ENCODE measurements around the gene ATRNL1.

The ATRNL1 gene

GRCh38 chr10:115384665-115385064 is 291.5 kb downstream of the ATRNL1 start:
- H3K18ac ChIP-seq (ENCODE audit: low read length) = no peak overlapping the region
- WGBS, 2 donors (ENCODE audit: extremely low coverage in 2 of 2, insufficient read length in 2 of 2, insufficient replicate concordance in 1 of 2) = no CpG with 5 or more reads among the region's 1 CpG
- no peak overlapping the region for H3K4me2 ChIP-seq (ENCODE audit: insufficient read depth, low read length, poor library complexity, severe bottlenecking)

GRCh38 chr10:115390607-115391006 is 297.4 kb downstream of the ATRNL1 start:
- no CpG with 5 or more reads among the region's 1 CpG for whole genome bisulfite sequencing, 2 donors (ENCODE audit: extremely low coverage in 2 of 2, insufficient read length in 2 of 2, insufficient replicate concordance in 1 of 2)
- Histone ChIP-seq H3K27ac (replicated peaks; ENCODE audit: low read length) (no peak overlapping the region), H3K4me3 (ENCODE audit: low read length in 2 of 2) (no peak overlapping the region), H3K36me3 (replicated peaks in 1 of 2; ENCODE audit: control insufficient read depth in 2 of 2, insufficient read depth in 2 of 2, low read length in 2 of 2) (no peaks in the 10 kb centered on the region), H3K4ac (ENCODE audit: low read length) (no peak overlapping the region), H4K91ac (ENCODE audit: low read depth, low read length, poor library complexity) (no peak overlapping the region), H3K27me3 (ENCODE audit: control insufficient read depth in 3 of 3, insufficient read depth in 3 of 3, low read depth in 1 of 3, low read length in 3 of 3) (no peaks in the 10 kb centered on the region), H2AFZ (ENCODE audit: low read length) (no peak overlapping the region), H3K9me3 (replicated peaks in 1 of 2; ENCODE audit: control insufficient read depth in 2 of 2, insufficient read depth in 1 of 2, low read depth in 1 of 2, low read length in 2 of 2) (peaks cover 0 to 2% of the 10 kb centered on the region in 2 donors), H3K4me1 (ENCODE audit: control insufficient read depth in 2 of 2, insufficient read depth in 1 of 2, low read depth in 1 of 2, low read length in 2 of 2) (no peaks in the 10 kb centered on the region), H2BK5ac (ENCODE audit: low read length) (no peak overlapping the region), H2BK15ac (ENCODE audit: low read length) (no peak overlapping the region), H3K4me2 (ENCODE audit: insufficient read depth, low read length, poor library complexity, severe bottlenecking) (no peak overlapping the region), H3K18ac (ENCODE audit: low read length) (no peak overlapping the region), H2BK120ac (ENCODE audit: low read depth, low read length) (no peak overlapping the region), H3K9ac (ENCODE audit: low read depth, low read length, poor library complexity) (no peak overlapping the region), H4K8ac (ENCODE audit: low read depth, low read length) (no peak overlapping the region), H3K79me1 (ENCODE audit: low read depth, low read length) (no peaks in the 10 kb centered on the region), H3K14ac (ENCODE audit: low read length) (no peak overlapping the region), H3K23ac (ENCODE audit: low read depth, low read length, poor library complexity) (no peak overlapping the region), H2BK12ac (ENCODE audit: low read length) (no peak overlapping the region), H2AK5ac (ENCODE audit: low read depth, low read length) (no peak overlapping the region)
- DNase-seq (ENCODE audit: low spot score) = no peak

More at GRCh38 chr10:115384665-115385064, 291.5 kb downstream of the ATRNL1 start:
- H3K14ac ChIP-seq (ENCODE audit: low read length) = no peak overlapping the region
- H3K4me1 ChIP-seq (ENCODE audit: control insufficient read depth in 2 of 2, insufficient read depth in 1 of 2, low read depth in 1 of 2, low read length in 2 of 2) = no peaks in the 10 kb centered on the region
- H3K36me3 ChIP-seq (replicated peaks in 1 of 2; ENCODE audit: control insufficient read depth in 2 of 2, insufficient read depth in 2 of 2, low read length in 2 of 2) = no peaks in the 10 kb centered on the region
- H2AK5ac ChIP-seq (ENCODE audit: low read depth, low read length) = no peak overlapping the region
- no peak overlapping the region for H4K91ac ChIP-seq (ENCODE audit: low read depth, low read length, poor library complexity)
- no peak overlapping the region for H2BK120ac ChIP-seq (ENCODE audit: low read depth, low read length)
- H4K8ac ChIP-seq (ENCODE audit: low read depth, low read length) = no peak overlapping the region
- H3K9me3 ChIP-seq (replicated peaks in 1 of 2; ENCODE audit: control insufficient read depth in 2 of 2, insufficient read depth in 1 of 2, low read depth in 1 of 2, low read length in 2 of 2) = no peaks in the 10 kb centered on the region
- H3K4me3 ChIP-seq (ENCODE audit: low read length in 2 of 2) = no peak overlapping the region
- H3K27ac ChIP-seq (replicated peaks; ENCODE audit: low read length) = no peak overlapping the region
- H2AFZ ChIP-seq (ENCODE audit: low read length) = no peak overlapping the region
- H3K4ac ChIP-seq (ENCODE audit: low read length) = no peak overlapping the region
- H3K27me3 ChIP-seq (ENCODE audit: control insufficient read depth in 3 of 3, insufficient read depth in 3 of 3, low read depth in 1 of 3, low read length in 3 of 3) = no peaks in the 10 kb centered on the region
- no peak overlapping the region for H3K9ac ChIP-seq (ENCODE audit: low read depth, low read length, poor library complexity)
- H2BK15ac ChIP-seq (ENCODE audit: low read length) = no peak overlapping the region
- no peak overlapping the region for H2BK12ac ChIP-seq (ENCODE audit: low read length)
- no peak overlapping the region for H3K23ac ChIP-seq (ENCODE audit: low read depth, low read length, poor library complexity)
- H2BK5ac ChIP-seq (ENCODE audit: low read length) = no peak overlapping the region
- no peaks in the 10 kb centered on the region for H3K79me1 ChIP-seq (ENCODE audit: low read depth, low read length)
- DNase-seq (ENCODE audit: low spot score) = no peak

GRCh38 chr10:115398026-115398425 is 304.9 kb downstream of the ATRNL1 start:
- Histone ChIP-seq H3K4me1 (ENCODE audit: control insufficient read depth in 2 of 2, insufficient read depth in 1 of 2, low read depth in 1 of 2, low read length in 2 of 2) (no peaks in the 10 kb centered on the region), H3K9me3 (replicated peaks in 1 of 2; ENCODE audit: control insufficient read depth in 2 of 2, insufficient read depth in 1 of 2, low read depth in 1 of 2, low read length in 2 of 2) (no peaks in the 10 kb centered on the region), H3K9ac (ENCODE audit: low read depth, low read length, poor library complexity) (no peak overlapping the region), H4K91ac (ENCODE audit: low read depth, low read length, poor library complexity) (no peak overlapping the region), H3K79me1 (ENCODE audit: low read depth, low read length) (no peaks in the 10 kb centered on the region), H4K8ac (ENCODE audit: low read depth, low read length) (no peak overlapping the region), H2AFZ (ENCODE audit: low read length) (no peak overlapping the region), H2AK5ac (ENCODE audit: low read depth, low read length) (no peak overlapping the region), H2BK12ac (ENCODE audit: low read length) (no peak overlapping the region), H3K23ac (ENCODE audit: low read depth, low read length, poor library complexity) (no peak overlapping the region), H3K4me2 (ENCODE audit: insufficient read depth, low read length, poor library complexity, severe bottlenecking) (no peak overlapping the region), H3K27ac (replicated peaks; ENCODE audit: low read length) (no peak overlapping the region), H3K36me3 (replicated peaks in 1 of 2; ENCODE audit: control insufficient read depth in 2 of 2, insufficient read depth in 2 of 2, low read length in 2 of 2) (no peaks in the 10 kb centered on the region), H3K14ac (ENCODE audit: low read length) (no peak overlapping the region), H2BK5ac (ENCODE audit: low read length) (no peak overlapping the region), H3K27me3 (ENCODE audit: control insufficient read depth in 3 of 3, insufficient read depth in 3 of 3, low read depth in 1 of 3, low read length in 3 of 3) (no peaks in the 10 kb centered on the region), H3K4me3 (ENCODE audit: low read length in 2 of 2) (no peak overlapping the region), H2BK15ac (ENCODE audit: low read length) (no peak overlapping the region), H3K4ac (ENCODE audit: low read length) (no peak overlapping the region), H3K18ac (ENCODE audit: low read length) (no peak overlapping the region), H2BK120ac (ENCODE audit: low read depth, low read length) (no peak overlapping the region)
- no CpG with 5 or more reads among the region's 2 CpGs for WGBS, 2 donors (ENCODE audit: extremely low coverage in 2 of 2, insufficient read length in 2 of 2, insufficient replicate concordance in 1 of 2)
- DNase-seq (ENCODE audit: low spot score) = no peak

GRCh38 chr10:115402699-115403098 is 309.5 kb downstream of the ATRNL1 start:
- no peaks in the 10 kb centered on the region for H3K79me1 ChIP-seq (ENCODE audit: low read depth, low read length)
- H2AFZ ChIP-seq (ENCODE audit: low read length) = no peak overlapping the region
- no peak overlapping the region for H2AK5ac ChIP-seq (ENCODE audit: low read depth, low read length)
- no peak overlapping the region for H3K18ac ChIP-seq (ENCODE audit: low read length)
- H4K91ac ChIP-seq (ENCODE audit: low read depth, low read length, poor library complexity) = no peak overlapping the region
- no peak overlapping the region for H4K8ac ChIP-seq (ENCODE audit: low read depth, low read length)
- H3K9me3 ChIP-seq (replicated peaks in 1 of 2; ENCODE audit: control insufficient read depth in 2 of 2, insufficient read depth in 1 of 2, low read depth in 1 of 2, low read length in 2 of 2) = no peaks in the 10 kb centered on the region
- H3K9ac ChIP-seq (ENCODE audit: low read depth, low read length, poor library complexity) = no peak overlapping the region
- H3K4me1 ChIP-seq (ENCODE audit: control insufficient read depth in 2 of 2, insufficient read depth in 1 of 2, low read depth in 1 of 2, low read length in 2 of 2) = no peaks in the 10 kb centered on the region
- H3K4ac ChIP-seq (ENCODE audit: low read length) = no peak overlapping the region
- no peaks in the 10 kb centered on the region for H3K36me3 ChIP-seq (replicated peaks in 1 of 2; ENCODE audit: control insufficient read depth in 2 of 2, insufficient read depth in 2 of 2, low read length in 2 of 2)
- WGBS, 2 donors (ENCODE audit: extremely low coverage in 2 of 2, insufficient read length in 2 of 2, insufficient replicate concordance in 1 of 2) = no CpG with 5 or more reads among the region's 1 CpG
- DNase-seq (ENCODE audit: low spot score) = no peak
- H3K4me3 ChIP-seq (ENCODE audit: low read length in 2 of 2) = no peak overlapping the region
- H3K23ac ChIP-seq (ENCODE audit: low read depth, low read length, poor library complexity) = no peak overlapping the region
- no peak overlapping the region for H2BK5ac ChIP-seq (ENCODE audit: low read length)
- no peak overlapping the region for H2BK12ac ChIP-seq (ENCODE audit: low read length)
- no peaks in the 10 kb centered on the region for H3K27me3 ChIP-seq (ENCODE audit: control insufficient read depth in 3 of 3, insufficient read depth in 3 of 3, low read depth in 1 of 3, low read length in 3 of 3)
- H3K14ac ChIP-seq (ENCODE audit: low read length) = no peak overlapping the region
- no peak overlapping the region for H3K27ac ChIP-seq (replicated peaks; ENCODE audit: low read length)
- H3K4me2 ChIP-seq (ENCODE audit: insufficient read depth, low read length, poor library complexity, severe bottlenecking) = no peak overlapping the region
- H2BK120ac ChIP-seq (ENCODE audit: low read depth, low read length) = no peak overlapping the region
- H2BK15ac ChIP-seq (ENCODE audit: low read length) = no peak overlapping the region

All from neuronal stem cell (in vitro differentiated cells).